PFSK-1 (cell line): ENCODE data around the gene FAM184A.

Experiments used
- POLR2AphosphoS5 ChIP-seq: IDR thresholded peaks from 2 replicates; pipeline ENCODE4 v1.6.1; 2012; ENCODE audit warnings: low read depth, mild to moderate bottlenecking, control low read depth, low read length, moderate library complexity
- REST ChIP-seq, 2 experiments: IDR thresholded peaks; 2 replicates each; pipeline versions ENCODE4 v1.6.1 to v1.8.0; 2011 to 2012; ENCODE audit warnings: low read depth in 2 of 2, low read length in 2 of 2, control low read depth in 1 of 2, inconsistent platforms in 1 of 2, mild to moderate bottlenecking in 1 of 2, moderate library complexity in 1 of 2; ENCODE audit not compliant: insufficient read depth in 1 of 2

- TF ChIP-seq REST (IDR thresholded peaks at IDR 0.05; ENCODE audit: insufficient read depth in 1 of 2, low read depth in 2 of 2, low read length in 2 of 2), result no peak
- no peak for TF ChIP-seq POLR2AphosphoS5
Observed at GRCh38 chr6:119032428-119032827, 46.0 kb downstream of the FAM184A start.
